Natural killer cell (primary cell): Measurements from ENCODE around the gene THAP7. TPM values are rescaled to one million over a fixed set of nuclear protein-coding genes. Genes with fewer than 3 reads are reported as not detected.

ENCODE experiments used
- ATAC-seq, 3 donors: fragments of 150-1000 bp in 2 of 3; fragments of 200-7000 bp in 1 of 3; cut with Tn5 transposase; 1 replicate in 1 of 3; 2 replicates in 2 of 3; pipeline ENCODE4 v1.10.0; 2021; ENCODE audit warnings: mild to moderate bottlenecking in 2 of 3, moderate library complexity in 2 of 3
- DNase-seq, 2 donors: peaks; one replicate each; pipeline versions ENCODE4 v3.0.0 to v3.0.0-alpha.2; 2013 to 2021; ENCODE audit warnings: mixed read lengths in 1 of 2
- H3K27ac ChIP-seq: one replicate; pipeline ENCODE4 v1.5.1; 2013; ENCODE audit warnings: mild to moderate bottlenecking, low read length
- H3K27me3 ChIP-seq: one replicate; pipeline ENCODE4 v1.6.1; 2013; ENCODE audit warnings: low read length; ENCODE audit not compliant: control insufficient read depth, insufficient read depth
- H3K36me3 ChIP-seq: one replicate; pipeline ENCODE4 v1.6.1; 2013; ENCODE audit warnings: low read length; ENCODE audit not compliant: control insufficient read depth, insufficient read depth
- H3K4me1 ChIP-seq: one replicate; pipeline ENCODE4 v1.6.1; 2013; ENCODE audit warnings: low read length; ENCODE audit not compliant: control insufficient read depth, insufficient read depth
- H3K4me3 ChIP-seq: one replicate; pipeline ENCODE4 v1.5.1; 2013; ENCODE audit warnings: low read length
- H3K9me3 ChIP-seq: one replicate; pipeline ENCODE4 v1.6.1; 2013; ENCODE audit warnings: low read length; ENCODE audit not compliant: control insufficient read depth, insufficient read depth
- H3K27ac Mint-ChIP-seq, 2 donors: one replicate each; pipeline ENCODE4 v1.8.0; 2022; ENCODE audit warnings: mild to moderate bottlenecking in 2 of 2, mixed read lengths in 2 of 2, moderate library complexity in 1 of 2
- H3K27me3 Mint-ChIP-seq, 2 donors: one replicate each; pipeline ENCODE4 v1.8.0; 2022; ENCODE audit warnings: low read depth in 2 of 2, mixed read lengths in 2 of 2
- H3K36me3 Mint-ChIP-seq: one replicate; pipeline ENCODE4 v1.8.0; 2022; ENCODE audit warnings: mixed read lengths
- H3K4me1 Mint-ChIP-seq, 2 donors: one replicate each; pipeline ENCODE4 v1.8.0; 2022; ENCODE audit warnings: mixed read lengths in 2 of 2
- H3K4me3 Mint-ChIP-seq: one replicate; pipeline ENCODE4 v1.8.0; 2022; ENCODE audit warnings: mild to moderate bottlenecking, moderate library complexity, mixed read lengths
- H3K9me3 Mint-ChIP-seq, 2 donors: one replicate each; pipeline ENCODE4 v1.8.0; 2022; ENCODE audit warnings: mixed read lengths in 2 of 2
- CTCF ChIP-seq: fragments of 200-600 bp; IDR thresholded peaks from one replicate; pipeline ENCODE4 v1.8.0; 2022; ENCODE audit warnings: antibody characterized with exemption
- WGBS: methylation state at CpG from one replicate; pipeline ENCODE4 v1.1.7; 2013; ENCODE audit warnings: missing lambda C conversion rate; ENCODE audit not compliant: insufficient coverage; 5-methylcytosine and 5-hydroxymethylcytosine counted together
- intact Hi-C: fragments of 100-400 bp; cut with micrococcal nuclease; formaldehyde crosslinking; loops from one replicate; pipeline ENCODE4 v1.14.2; 2022
- total RNA-seq, 4 donors: library from RNA; stranded (reverse); fragments of 120-200 nt in 1 of 4; gene quantifications; one replicate each; pipeline versions ENCODE4 v1.2.3 to v1.2.4, GENCODE V29; 2013 to 2022

THAP7 gene
- total RNA-seq, 3 donors from 2014 or later (not counting 1 experiment from before 2014, with no cell fraction given), result 24.1 to 40.0 (median 26.8) TPM

- Mint-ChIP-seq H3K36me3 (no peaks in the 10 kb centered on the region), H3K27me3 (no peaks in the 10 kb centered on the region), H3K4me3 (no peak overlapping the region), H3K9me3 (no peaks in the 10 kb centered on the region), H3K27ac (no peak overlapping the region), H3K4me1 (peaks cover 2 to 11% of the 10 kb centered on the region in 2 donors)
- peaks cover 17% of the 10 kb centered on the region for H3K4me1 ChIP-seq
- TF ChIP-seq CTCF, result no peak
- WGBS, result 98% methylated on average over 10 of the region's 10 CpGs
- no peak overlapping the region for H3K27ac ChIP-seq
- DNase-seq, result no peak
- no peak for ATAC-seq
- intact Hi-C loops, result no loop called here
- no peaks in the 10 kb centered on the region for H3K9me3 ChIP-seq
- H3K36me3 ChIP-seq, result peaks cover 38% of the 10 kb centered on the region
- H3K27me3 ChIP-seq, result no peaks in the 10 kb centered on the region
- H3K4me3 ChIP-seq, result no peak overlapping the region
These were observed 5.9 kb downstream of the THAP7 start for GRCh38 chr22:20996031-20996410.

GRCh38 chr22:20995329-20996030 is 6.4 kb downstream of the THAP7 start:
- no peak overlapping the region for H3K27ac Mint-ChIP-seq
- no peaks in the 10 kb centered on the region for H3K9me3 Mint-ChIP-seq
- intact Hi-C loops, result no loop called here
- no peak overlapping the region for H3K4me3 Mint-ChIP-seq
- H3K4me1 Mint-ChIP-seq, result peaks cover 0 to 6% of the 10 kb centered on the region in 2 donors
- H3K27me3 Mint-ChIP-seq, result no peaks in the 10 kb centered on the region
- DNase-seq, result no peak
- ATAC-seq, result no peak
- TF ChIP-seq CTCF, result no peak
- Histone ChIP-seq H3K36me3 (peaks cover 36% of the 10 kb centered on the region), H3K4me1 (peaks cover 12% of the 10 kb centered on the region), H3K27ac (no peak overlapping the region), H3K9me3 (no peaks in the 10 kb centered on the region), H3K4me3 (no peak overlapping the region), H3K27me3 (no peaks in the 10 kb centered on the region)
- no peaks in the 10 kb centered on the region for H3K36me3 Mint-ChIP-seq
- 97% methylated on average over 23 of the region's 23 CpGs for WGBS

GRCh38 chr22:20994902-20995241 is 7.0 kb downstream of the THAP7 start:
- 96% methylated on average over 10 of the region's 10 CpGs for WGBS
- no peaks in the 10 kb centered on the region for H3K9me3 Mint-ChIP-seq
- TF ChIP-seq CTCF, result no peak
- peaks cover 0 to 2% of the 10 kb centered on the region in 2 donors for H3K4me1 Mint-ChIP-seq
- H3K27me3 Mint-ChIP-seq, result no peaks in the 10 kb centered on the region
- DNase-seq (no peak), ATAC-seq (no peak)
- Histone ChIP-seq H3K27me3 (no peaks in the 10 kb centered on the region), H3K4me1 (peaks cover 6% of the 10 kb centered on the region), H3K4me3 (no peak overlapping the region), H3K36me3 (peaks cover 30% of the 10 kb centered on the region), H3K27ac (no peak overlapping the region), H3K9me3 (no peaks in the 10 kb centered on the region)
- H3K27ac Mint-ChIP-seq, result no peak overlapping the region
- intact Hi-C loops, result no loop called here
- no peaks in the 10 kb centered on the region for H3K36me3 Mint-ChIP-seq
- H3K4me3 Mint-ChIP-seq, result no peak overlapping the region
